Measurements from ENCODE around the gene RNF138. TPM values are rescaled to one million over a fixed set of nuclear protein-coding genes. Genes with fewer than 3 reads are reported as not detected.
"Not testable (repeated sequence)": the region's sequence is repeated elsewhere in the genome, so short reads cannot be mapped to it uniquely, and the experiment has no call there.

Gene RNF138
- total RNA-seq, 1 experiment from 2014 or later, result 20.2 TPM

- in situ Hi-C loops (cut with HindIII; ENCODE audit: low pct_unique_long_range_greater_than_20kb, low sequenced_read_pairs), result no loop called here
- DNase-seq (ENCODE audit: low read depth), result peak; percentile 52
Observed at GRCh38 chr18:32158108-32158624, 66.5 kb downstream of the RNF138 start.

- DNase-seq (ENCODE audit: low read depth); in situ Hi-C loops (cut with HindIII; ENCODE audit: low pct_unique_long_range_greater_than_20kb, low sequenced_read_pairs): not testable (repeated sequence)
Observed at GRCh38 chr18:32158631-32159030, 67.0 kb downstream of the RNF138 start.

- in situ Hi-C loops (cut with HindIII; ENCODE audit: low pct_unique_long_range_greater_than_20kb, low sequenced_read_pairs), result no loop called here
- no peak for DNase-seq (ENCODE audit: low read depth)
Observed at GRCh38 chr18:32160547-32160946, 68.9 kb downstream of the RNF138 start.

- DNase-seq (ENCODE audit: low read depth), result no peak
- in situ Hi-C loops (cut with HindIII; ENCODE audit: low pct_unique_long_range_greater_than_20kb, low sequenced_read_pairs), result no loop called here
Observed at GRCh38 chr18:32167980-32168730, 76.5 kb downstream of the RNF138 start.

GRCh38 chr18:32173654-32174053 lies 82.0 kb downstream of the RNF138 start:
- no peak for DNase-seq (ENCODE audit: low read depth)
- in situ Hi-C loops (cut with HindIII; ENCODE audit: low pct_unique_long_range_greater_than_20kb, low sequenced_read_pairs), result no loop called here

GRCh38 chr18:32174719-32175118 lies 83.0 kb downstream of the RNF138 start:
- in situ Hi-C loops (cut with HindIII; ENCODE audit: low pct_unique_long_range_greater_than_20kb, low sequenced_read_pairs), result no loop called here
- no peak for DNase-seq (ENCODE audit: low read depth)

- no peak for DNase-seq (ENCODE audit: low read depth)
- in situ Hi-C loops (cut with HindIII; ENCODE audit: low pct_unique_long_range_greater_than_20kb, low sequenced_read_pairs), result no loop called here
Observed at GRCh38 chr18:32175265-32175664, 83.6 kb downstream of the RNF138 start.

GRCh38 chr18:32176745-32177144 lies 85.1 kb downstream of the RNF138 start:
- in situ Hi-C loops (cut with HindIII; ENCODE audit: low pct_unique_long_range_greater_than_20kb, low sequenced_read_pairs); DNase-seq (ENCODE audit: low read depth): not testable (repeated sequence)

GRCh38 chr18:32177530-32177929 lies 85.9 kb downstream of the RNF138 start:
- in situ Hi-C loops (cut with HindIII; ENCODE audit: low pct_unique_long_range_greater_than_20kb, low sequenced_read_pairs), result no loop called here
- DNase-seq (ENCODE audit: low read depth), result no peak

Other genes with a start within 250 kb of the RNF138 start
- 18.0 and 38.8 TPM in 2 replicates for gene TRAPPC8, start 148.7 kb upstream of the RNF138 start, total RNA-seq (2014; rRNA removed; shearing (Covaris generic); ENCODE audit: low replicate concordance)
- 0.03 and 0.38 TPM in 2 replicates for gene RNF125, start 73.0 kb upstream of the RNF138 start, total RNA-seq (2014; rRNA removed; shearing (Covaris generic); ENCODE audit: low replicate concordance)
- gene MEP1B, start 98.2 kb downstream of the RNF138 start, total RNA-seq (2014; rRNA removed; shearing (Covaris generic); ENCODE audit: low replicate concordance), result 0.17 TPM in 1 of 2 replicates, not detected in the other